ENCODE measurements around the gene GIN1. TPM values are rescaled to one million over a fixed set of nuclear protein-coding genes. Genes with fewer than 3 reads are reported as not detected.

The GIN1 gene
- total and polyA plus RNA-seq, 8 donors = 2.2 to 6.2 (median 3.6) TPM

GRCh38 chr5:103041071-103041676 is 78.8 kb downstream of the GIN1 start:
- peak in 3 of 4 donors; percentile 13 to 43 (median 23) for TF ChIP-seq CTCF (IDR thresholded peaks at IDR 0.05)
- intact Hi-C loops (cut with DNase I) = no loop called here
- Histone ChIP-seq H3K27ac (no peak overlapping the region), H3K36me3 (no peaks in the 10 kb centered on the region), H3K4me3 (no peak overlapping the region), H3K9me3 (no peaks in the 10 kb centered on the region), H3K4me1 (no peaks in the 10 kb centered on the region), H3K27me3 (no peaks in the 10 kb centered on the region)
- FAIRE-seq (no peak), DNase-seq (no peak), ATAC-seq (peak in 3 of 4 donors; percentile 46 to 70 (median 55))
- WGBS, 2 donors = 33 to 38% methylated on average over 4 of the region's 4 CpGs

DNA sequence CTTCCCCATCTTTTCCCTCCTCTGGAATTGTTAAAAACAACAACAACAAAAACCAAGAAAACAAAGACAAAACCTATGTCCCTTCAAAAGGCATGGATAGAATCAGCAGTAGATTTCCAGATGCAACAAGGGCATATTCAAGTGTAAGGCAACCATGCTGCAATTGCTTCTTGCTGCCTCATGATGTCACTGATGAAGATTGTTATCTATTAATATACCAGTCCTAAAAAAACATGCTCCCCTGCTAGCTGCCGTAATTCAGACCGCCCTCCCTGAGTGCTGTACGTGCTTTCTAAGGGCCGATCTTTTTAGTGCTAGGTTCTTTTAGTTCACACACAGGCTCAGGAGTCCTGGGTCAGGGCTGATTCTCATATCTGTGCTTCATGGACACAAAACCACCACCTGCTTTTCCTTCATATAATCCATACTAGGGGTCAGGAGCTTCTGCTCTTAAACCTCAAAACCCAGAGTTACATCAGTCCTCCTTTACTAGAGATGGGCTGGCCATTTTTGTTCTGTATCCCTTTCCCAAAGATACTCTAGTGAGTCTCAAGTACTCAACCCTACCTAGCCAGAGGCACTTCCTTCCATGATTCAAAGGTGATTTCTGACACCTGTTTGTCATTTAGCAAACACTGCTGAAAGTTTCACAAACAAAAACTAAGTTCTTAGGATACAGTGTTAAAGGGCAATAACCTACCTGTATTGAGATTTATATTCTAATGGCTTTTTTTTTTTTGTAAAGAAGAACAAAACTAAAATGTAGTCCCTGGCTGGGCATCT is 82.1 kb downstream of the GIN1 start:
- no peak for FAIRE-seq
- ATAC-seq = no peak
- 88 to 91% methylated on average over 4 of the region's 4 CpGs for WGBS, 2 donors
- Histone ChIP-seq H3K9me3 (no peaks in the 10 kb centered on the region), H3K27me3 (no peaks in the 10 kb centered on the region), H3K4me1 (no peaks in the 10 kb centered on the region), H3K27ac (no peak overlapping the region), H3K4me3 (no peak overlapping the region), H3K36me3 (no peaks in the 10 kb centered on the region)
- DNase-seq = no peak
- intact Hi-C loops (cut with DNase I) = no loop called here
- no peak for TF ChIP-seq CTCF (IDR thresholded peaks at IDR 0.05)

DNA sequence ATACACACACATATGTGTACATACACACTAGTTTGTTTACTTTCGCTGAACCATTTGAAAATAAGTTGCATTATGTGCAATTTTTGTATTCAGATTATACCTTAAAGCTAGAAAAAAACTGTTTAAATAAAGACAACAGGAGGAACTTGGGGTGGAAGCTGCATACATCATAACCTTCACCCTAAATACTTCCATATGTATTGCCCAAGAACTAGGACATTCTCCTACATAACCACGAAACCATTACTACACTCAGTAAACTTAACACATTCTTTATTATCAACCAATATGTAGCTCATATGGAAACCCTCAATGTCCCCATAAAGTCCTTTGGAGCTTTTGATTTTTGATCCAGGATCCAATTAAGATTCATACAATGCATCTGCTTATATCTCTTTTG is 83.3 kb downstream of the GIN1 start:
- H3K9me3 ChIP-seq = no peaks in the 10 kb centered on the region
- no peak overlapping the region for H3K27ac ChIP-seq
- intact Hi-C loops (cut with DNase I) = no loop called here
- H3K27me3 ChIP-seq = no peaks in the 10 kb centered on the region
- no peaks in the 10 kb centered on the region for H3K4me1 ChIP-seq
- no peak for FAIRE-seq
- WGBS, 2 donors = 78 to 89% methylated on average over 2 of the region's 2 CpGs
- no peak for DNase-seq
- ATAC-seq = no peak
- H3K4me3 ChIP-seq = no peak overlapping the region
- no peak for TF ChIP-seq CTCF (IDR thresholded peaks at IDR 0.05)
- H3K36me3 ChIP-seq = no peaks in the 10 kb centered on the region

Other genes starting within 250 kb of the GIN1 start
- gene PPIP5K2, start 163 bp upstream of the GIN1 start, total RNA-seq = 10 to 100 TPM; 16.0 to 35.2 (median 23.7) TPM
- 10 to 100 TPM; 13.5 to 24.1 TPM for gene PPIP5K2, start 163 bp upstream of the GIN1 start, polyA plus RNA-seq
- 1 to 10 TPM; 2.4 to 8.0 (median 3.2) TPM for gene MACIR, start 138.6 kb upstream of the GIN1 start, total RNA-seq
- gene MACIR, start 138.6 kb upstream of the GIN1 start, polyA plus RNA-seq = 1 to 10 TPM; 3.0 to 6.8 TPM